Activated naive CD4-positive, alpha-beta T cell treated with anti-CD3 and anti-CD28 coated beads, Interleukin-2, amount 50 U/mL, for 16 hours (primary cell): Measurements from ENCODE around the gene C10orf90.
"Not testable (repeated sequence)": the region's sequence is repeated elsewhere in the genome, so short reads cannot be mapped to it uniquely, and the experiment has no call there.

Source experiments
- DNase-seq: peaks from one replicate; pipeline ENCODE4 v3.0.0-alpha.2; 2020

C10orf90 gene

DNA sequence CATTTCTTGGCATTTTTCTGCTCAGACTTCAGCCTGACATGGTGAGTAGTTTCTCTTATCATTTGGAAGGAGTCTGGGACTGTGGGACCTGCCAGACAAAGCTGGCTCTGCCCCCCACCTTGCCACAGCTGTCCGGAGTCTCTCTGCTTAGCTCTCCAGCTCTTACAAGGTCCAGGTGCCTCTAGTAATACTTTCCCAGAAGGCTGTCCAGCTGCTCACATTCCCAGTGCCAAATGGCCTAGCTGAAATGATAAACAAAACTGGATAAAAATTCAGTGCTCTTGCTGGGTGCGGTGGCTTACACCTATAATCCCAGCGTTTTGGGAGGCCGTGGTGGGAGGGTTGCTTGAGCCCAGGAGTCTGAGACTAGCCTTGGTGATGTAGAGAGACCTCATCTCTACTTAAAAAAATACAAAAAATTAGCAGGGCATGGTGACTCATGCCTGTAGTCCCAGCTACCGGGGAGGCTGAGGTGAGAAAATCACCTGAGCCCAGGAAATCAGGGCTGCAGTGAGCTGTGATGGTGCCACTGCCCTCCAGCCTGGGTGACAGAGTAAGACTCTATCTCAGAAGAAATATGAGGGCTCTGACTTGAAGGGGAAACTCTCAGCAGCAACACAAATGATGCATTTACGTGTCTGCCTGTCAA is 86.8 kb downstream of the C10orf90 start:
- no peak for DNase-seq

DNA sequence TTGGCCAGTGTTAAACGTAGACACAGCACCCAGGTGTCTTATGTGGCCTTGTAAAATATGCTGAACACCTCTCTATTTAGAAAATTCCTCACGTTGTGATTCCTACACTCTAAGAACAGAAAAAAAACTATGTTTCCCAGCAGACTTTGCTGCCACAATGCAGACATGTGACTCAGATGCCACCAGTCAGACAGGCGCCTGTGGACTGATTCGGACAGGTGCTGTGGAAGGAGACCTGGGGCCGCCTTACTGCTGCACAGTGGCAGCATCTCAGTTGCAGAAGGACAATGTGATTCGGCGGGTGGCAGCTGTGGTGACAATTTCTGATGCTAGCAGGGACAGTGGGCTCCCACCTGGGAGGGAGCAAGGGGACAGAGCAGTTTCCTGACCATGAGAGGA is 88.8 kb downstream of the C10orf90 start:
- DNase-seq, result no peak

DNA sequence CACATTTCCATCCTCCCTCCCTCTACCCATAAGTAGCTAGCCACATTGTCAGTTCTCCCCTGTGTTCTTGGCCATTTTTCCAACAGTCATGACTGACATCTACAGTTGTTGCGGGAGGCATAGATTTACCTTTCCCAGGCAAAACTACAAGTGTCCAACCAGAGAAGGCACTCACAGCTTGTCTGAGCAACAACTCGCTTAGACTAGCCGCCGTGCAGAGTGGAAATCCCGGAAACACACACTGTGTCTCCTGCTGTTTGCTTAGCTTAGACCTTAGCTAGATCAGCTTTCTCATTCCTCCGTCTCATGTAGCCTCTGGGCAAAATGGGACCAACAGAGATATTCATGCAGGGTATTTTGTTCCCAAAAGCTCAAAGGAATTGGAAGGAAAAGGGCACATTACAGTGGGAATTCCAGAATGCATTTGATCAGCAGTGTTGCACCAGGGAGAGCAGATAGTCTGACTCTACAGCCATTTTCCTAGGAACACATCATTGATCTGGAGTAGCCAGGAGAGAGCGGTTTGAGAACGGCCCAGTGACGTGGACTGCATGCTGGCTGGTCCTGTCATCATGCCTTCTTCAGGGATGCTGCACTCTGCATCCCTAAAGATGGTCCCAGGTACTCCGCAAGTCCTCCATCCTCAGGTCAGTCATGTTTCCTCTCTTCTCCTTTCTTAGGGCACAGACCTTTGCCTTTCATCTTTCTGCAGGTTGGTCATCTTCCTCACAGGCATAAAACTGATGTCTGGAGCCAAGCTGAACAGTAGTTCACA is 89.4 kb downstream of the C10orf90 start:
- DNase-seq, result no peak

DNA sequence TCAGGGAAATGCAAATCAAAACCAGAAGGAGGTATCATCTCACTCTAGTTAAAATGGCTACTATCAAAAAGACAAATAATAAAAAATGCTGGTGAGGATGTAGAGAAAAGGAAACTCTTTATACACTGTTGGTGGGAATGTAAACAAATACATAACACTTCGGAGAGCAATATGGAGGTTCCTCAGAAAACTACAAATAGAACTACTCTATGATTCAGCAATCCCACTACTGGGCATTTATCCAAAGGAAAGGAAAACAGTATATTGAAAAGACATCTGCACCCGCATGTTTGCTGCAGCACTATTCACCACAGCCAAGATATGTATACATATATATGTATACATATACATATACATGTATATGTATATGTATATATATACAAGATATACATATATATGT is 94.2 kb downstream of the C10orf90 start:
- no peak for DNase-seq

DNA sequence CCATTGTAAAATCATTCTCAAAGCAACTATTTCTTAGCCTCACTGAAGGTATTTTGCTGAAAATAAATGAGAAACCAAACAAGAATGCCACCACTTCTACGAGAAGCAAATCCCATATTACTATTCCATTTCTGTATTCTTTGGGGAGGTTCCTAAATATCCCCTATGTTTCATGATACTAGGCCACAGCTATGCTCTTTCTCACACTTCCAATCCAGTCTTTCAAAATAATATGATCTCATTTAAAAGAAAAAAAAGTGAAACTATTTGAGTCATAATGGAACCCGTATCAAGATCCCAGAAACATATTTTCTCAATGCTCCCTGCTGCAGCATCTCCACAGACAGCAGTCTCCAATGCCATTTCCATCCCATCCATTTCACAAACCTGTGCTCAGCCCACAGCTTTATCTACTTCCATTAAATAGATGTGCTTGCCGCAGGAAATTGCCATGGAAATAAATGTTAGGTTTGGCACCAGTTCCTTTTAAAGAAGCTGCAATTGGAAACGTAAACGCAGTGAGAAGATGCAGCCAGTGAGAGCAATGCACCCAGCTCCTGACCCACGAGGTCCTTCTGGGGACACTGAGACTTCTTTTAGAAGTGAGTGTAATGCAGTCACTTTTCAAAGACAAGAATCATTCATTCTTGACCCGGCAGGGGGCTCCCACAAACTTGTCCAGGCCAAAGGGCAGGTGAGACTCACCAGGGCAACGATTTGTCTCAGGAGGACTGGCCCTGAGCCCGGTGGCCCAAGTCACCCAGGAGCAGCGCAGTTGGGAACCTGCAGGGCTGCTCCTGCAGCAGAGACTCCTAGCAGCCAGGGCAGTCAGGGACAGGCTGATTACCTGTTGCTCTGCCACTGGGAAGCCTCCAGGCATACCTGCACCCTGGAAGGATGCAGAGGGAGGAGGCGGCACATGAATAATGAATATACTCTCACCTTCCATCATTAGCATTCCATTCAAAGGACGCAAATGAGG is 99.6 kb downstream of the C10orf90 start:
- no peak for DNase-seq

DNA sequence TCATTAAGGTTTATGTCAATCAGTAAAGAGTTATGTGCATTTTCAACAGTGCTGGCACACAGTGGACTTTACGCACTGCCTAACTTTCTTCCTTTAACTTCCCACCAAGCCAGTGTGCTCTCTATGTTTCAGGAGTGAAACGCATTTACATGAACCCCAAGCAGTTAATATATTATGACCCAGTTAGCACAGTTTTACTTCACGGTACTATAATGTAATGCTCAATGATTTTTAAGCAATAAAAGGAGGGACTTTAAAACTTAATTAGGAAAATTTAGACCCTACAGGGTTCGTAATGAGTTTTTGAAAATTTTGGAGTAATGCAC is 100.3 kb downstream of the C10orf90 start:
- DNase-seq, result no peak

DNA sequence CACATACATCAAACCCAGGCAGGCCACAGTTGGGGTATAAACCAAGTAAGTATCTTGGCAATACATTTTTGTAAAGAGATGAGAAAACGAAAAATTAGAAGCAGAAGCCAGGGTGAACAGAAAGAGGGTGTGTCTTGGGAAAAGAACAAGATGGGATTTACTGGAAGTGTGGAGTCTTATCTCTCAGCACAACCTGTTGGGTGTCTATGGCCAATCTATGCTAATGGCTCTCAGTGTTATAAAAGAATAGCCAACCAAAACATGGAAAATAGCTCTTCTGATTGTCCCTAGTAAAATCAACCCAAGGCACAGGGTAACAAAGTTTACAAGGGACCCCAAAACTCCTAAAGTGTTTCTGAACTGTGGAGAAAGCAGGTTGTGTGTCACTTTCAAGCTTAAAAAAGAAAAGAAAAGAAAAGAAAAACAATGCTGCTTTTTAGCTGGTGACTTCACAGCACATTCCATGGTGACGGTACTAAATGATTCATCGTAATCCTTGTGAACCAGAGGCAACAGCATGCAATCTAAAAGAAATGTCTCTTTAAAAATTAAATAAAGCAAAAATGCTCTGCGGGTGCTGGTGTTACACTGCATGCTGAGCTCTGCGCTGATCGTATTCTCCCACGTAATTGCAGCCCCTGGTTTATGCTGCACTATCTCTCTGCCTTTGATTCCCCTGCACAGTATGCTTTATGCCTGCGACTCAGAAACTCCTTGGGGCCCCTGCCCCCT is 100.8 kb downstream of the C10orf90 start:
- DNase-seq, result no peak

DNA sequence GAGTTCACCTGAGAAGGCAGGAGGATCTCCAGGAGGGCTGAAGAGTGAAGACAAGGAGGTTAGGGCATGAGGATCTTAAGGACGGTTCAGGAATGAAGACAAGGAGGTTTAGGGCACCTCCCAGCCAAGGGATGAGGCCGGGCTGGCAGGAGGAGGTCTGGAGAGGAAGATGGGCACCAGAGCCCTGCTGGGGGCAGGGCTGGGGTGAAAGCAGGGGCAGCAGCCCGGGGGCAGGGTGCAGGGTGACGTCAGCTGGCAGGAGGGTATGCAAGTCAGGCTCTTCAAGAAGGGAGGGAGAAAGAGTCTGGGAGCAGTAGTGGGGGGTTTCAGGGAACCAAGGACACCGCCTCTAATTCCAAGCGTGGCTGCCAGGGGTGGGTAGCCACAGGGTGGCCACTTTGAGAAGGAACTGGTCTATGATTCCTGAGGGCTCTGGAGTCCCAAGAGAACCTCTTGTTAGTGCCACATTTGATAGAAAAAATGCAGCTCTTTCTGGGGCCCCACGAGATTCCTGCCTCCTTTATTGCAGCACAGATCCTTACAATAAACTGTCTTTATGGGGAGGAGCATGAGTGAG is 101.6 kb downstream of the C10orf90 start:
- no peak for DNase-seq

DNA sequence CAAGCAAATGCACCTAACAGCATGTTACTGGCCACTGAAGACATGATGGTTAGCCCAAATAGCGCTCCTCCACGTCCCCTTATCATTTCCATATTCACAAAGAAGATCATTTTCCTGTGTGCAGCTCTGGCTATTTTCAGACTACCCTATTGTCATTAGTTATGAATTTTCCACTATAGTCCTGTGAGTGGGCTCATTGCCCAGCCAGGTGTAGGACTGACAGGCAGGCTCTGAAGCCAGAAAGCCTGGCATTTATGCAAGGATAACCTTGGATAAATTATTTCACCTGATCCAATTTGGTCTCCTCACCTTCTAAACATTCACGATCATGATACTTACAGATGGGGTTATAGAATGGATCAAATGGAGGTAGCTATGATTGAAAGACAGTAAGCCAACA is 104.6 kb downstream of the C10orf90 start:
- DNase-seq, result no peak

DNA sequence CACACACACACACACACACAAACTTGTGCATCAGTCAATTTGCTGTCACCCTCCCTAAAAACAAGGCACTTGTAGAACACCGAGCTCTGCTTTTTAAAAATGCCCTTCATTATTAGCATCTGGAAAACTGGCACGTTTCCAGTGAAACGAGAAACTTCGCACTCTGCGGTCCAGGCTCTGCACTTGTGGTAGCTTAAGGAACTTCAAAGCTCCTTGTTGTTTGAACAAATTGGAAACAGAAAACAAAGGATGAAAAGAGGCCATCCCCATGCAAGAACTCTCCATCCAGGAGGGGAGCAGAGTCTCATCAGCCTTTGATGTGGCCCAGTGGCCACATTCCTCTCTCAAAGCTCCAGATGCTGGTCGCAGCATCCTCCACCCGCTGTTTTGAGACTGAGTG is 105.1 kb downstream of the C10orf90 start:
- DNase-seq, result no peak

DNA sequence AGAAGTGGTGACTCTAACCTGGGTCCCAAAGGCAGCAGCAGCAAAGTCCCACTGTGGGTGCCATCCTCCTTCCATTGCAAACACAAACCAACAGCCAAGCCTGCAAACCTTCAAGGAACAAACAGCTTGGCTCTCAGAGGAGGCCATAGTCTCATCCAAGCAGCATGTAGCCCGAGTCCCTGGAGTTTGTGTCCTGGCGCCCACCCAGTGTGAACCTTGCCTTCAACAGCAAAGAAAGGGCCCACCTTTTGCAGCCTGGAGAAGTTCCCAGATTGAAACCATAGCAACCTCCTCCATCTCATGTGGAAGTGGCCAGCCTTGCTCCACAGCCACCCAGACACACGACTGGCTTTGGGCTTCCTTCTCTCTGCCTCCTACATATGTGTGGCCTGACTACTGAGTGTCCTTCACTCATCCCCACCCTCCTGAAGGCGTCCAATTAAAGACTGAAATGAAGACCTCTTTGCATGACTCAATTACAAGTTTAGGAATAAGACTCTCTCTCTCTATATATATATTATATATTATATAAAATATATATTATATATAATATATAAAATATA is 106.1 kb downstream of the C10orf90 start:
- DNase-seq, result no peak

DNA sequence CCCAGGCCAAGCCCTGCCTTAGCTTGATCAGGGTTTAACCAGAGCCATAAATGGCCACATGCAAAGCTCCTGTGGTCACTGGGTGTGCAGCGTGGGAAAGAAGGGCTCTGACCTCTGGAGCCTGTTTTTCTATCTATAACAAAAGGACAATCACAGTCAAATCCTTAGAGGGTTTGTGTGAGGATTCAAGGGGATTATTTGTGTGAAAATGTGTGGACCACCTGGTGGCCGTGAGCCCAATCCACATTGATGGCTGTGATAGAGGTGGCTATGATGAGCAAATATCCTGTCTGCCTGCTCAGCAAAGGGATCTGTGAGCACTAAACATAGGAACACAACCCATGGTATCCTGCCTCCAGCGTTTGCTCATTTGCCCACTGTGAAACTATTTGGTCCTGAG is 107.1 kb downstream of the C10orf90 start:
- no peak for DNase-seq

DNA sequence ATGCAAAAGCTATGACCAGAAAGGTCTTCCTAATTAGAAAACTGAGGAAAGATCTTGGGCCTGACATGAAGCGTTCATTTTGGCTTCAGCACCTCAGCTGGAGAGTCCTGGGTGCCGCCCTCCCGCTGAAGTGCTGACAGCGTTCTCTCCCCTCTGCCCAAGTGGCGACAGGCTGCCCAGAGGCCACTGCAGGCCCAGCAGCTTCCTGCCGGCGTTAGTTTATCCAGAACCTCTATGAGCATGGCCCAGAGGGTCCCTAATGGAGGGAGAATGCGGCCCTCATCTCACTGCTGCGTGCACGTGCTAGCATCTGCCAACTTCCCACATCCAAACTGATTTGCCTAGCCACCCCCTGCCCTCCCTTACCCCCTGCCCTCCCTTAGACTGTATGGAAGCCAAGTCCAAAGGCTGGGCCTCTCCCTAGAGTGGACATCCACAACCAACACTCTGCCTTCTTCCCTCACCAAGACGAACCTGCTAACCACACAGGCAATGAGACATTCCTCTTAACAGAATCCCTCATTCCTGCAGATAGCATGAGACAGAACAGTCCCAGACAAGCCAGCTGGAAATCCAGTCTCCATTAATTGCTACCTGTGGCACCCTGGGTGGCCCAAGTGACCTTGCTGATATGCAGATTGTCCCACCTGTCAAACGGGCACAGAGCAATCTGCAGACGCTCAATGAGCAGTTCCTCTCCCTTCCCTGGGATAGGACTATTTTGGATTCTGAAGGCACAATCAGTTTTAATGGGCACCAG is 108.4 kb downstream of the C10orf90 start:
- no peak for DNase-seq

DNA sequence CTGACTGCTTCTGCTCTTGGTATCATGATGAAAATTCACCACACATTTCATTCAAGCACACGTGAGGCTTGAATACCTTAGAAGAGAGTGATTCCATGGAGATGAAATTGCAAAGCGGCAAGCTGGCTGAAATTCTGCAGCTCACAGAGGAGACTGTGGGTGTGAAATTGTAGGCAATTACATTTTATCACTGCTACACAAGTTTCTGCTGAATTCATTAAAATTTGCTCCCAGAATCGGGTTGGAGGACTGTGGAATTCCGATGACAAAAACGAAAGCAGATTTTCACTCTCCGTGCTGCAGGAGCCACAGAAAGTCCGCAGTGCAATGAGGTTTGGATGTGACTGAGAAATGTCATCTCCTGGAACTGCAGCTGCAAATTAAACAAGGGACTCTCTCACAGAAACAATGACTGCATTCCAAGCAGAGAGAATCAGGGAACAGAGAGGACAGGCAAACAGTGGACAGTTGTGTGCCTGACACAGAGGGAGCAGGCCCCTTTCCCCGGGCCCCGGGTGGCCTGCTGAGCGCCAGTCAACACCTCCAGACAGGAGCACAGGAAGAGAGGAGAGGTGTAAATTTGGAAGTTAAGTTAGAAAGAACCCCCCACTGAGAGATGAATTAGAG is 109.1 kb downstream of the C10orf90 start:
- DNase-seq, result no peak

DNA sequence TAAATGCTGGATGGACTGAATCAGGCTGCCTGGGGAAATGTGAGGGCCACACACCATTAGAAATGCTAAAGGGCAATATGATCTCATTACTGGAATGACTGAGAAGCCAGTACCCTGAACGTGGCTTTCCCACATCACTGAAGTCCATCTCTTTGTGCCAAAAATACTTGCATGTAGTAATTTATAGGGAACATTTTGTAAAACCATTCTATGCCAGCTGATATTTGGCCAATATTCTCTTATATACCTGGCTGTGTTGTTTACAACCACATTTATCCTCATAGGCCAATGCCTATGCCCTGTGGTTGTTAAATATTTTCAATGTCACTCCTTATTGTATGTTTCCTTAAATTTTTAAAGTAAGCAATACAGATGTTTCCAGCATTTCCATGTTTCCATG is 111.6 kb downstream of the C10orf90 start:
- DNase-seq, result no peak

DNA sequence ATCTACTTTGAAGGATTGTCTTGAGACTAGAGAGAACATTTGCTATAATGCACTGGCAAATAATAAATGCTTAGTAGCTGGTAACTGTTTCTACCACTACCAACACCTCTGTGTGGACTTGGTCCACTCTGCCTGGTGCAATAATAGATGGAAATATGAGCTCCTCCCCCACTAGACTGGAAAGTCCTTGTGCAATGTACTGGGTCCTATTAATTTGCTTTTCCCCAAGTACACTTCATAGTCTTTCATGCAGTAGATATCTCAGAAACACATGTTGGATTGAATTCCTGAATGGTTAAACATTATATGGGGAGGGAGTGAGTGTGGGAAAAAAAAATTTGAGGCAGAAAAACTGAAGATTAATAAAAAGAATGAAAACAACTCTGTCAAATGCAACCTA is 119.3 kb downstream of the C10orf90 start:
- no peak for DNase-seq

DNA sequence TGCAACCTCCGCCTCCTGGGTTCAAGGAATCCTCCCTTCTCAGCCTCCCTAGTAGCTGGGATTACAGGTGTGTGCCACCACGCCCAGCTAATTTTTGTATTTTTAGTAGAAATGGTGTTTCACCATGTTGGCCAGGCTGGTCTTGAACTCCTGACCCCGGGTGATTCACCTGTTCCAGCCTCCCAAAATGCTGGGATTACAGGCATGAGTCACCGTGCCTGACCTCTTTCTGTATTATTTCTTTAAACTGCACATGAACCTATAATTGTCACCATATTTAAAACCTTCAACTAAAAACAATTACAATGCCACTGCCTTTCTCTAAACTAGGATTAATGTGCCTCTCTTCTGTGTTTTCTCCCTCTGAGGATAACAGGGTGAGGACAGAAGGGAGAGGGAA is 119.9 kb downstream of the C10orf90 start:
- not testable (repeated sequence) for DNase-seq

DNA sequence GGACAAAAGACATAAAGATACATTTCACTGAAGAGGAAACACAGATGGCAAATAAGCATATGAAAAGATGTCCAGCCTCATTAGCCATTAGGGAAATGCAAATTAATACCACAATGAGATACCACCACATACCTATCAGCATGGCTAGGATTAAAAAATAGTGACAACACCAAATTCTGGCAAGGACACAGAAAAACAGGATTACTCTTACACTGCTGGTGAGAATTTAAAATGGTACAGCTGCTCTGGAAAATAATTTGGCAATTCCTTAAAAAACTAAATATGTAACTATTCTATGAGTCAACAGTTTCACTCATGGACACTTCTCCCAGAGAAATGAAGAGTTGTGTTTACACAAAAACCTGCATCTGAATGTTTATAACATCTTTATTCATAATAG is 121.1 kb downstream of the C10orf90 start:
- no peak for DNase-seq

DNA sequence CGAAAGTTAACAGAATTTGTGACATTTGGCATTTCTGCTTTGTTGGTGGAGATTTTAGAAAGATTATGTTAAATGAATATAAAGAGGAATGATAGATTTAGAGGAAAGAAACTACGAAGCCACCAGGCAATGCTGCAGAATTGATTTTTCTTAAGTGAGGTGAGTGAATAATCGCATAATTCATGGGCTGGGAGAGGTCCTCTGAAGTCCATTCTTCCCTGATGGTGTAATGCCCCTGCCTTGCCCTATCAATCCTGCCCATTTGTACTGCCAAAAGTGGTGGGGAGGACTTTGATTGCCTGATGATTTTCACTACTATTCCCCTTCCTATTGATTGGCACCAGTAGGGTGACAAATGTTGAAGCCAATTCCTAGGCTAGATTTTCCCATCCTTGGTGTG is 125.9 kb downstream of the C10orf90 start:
- DNase-seq, result no peak

DNA sequence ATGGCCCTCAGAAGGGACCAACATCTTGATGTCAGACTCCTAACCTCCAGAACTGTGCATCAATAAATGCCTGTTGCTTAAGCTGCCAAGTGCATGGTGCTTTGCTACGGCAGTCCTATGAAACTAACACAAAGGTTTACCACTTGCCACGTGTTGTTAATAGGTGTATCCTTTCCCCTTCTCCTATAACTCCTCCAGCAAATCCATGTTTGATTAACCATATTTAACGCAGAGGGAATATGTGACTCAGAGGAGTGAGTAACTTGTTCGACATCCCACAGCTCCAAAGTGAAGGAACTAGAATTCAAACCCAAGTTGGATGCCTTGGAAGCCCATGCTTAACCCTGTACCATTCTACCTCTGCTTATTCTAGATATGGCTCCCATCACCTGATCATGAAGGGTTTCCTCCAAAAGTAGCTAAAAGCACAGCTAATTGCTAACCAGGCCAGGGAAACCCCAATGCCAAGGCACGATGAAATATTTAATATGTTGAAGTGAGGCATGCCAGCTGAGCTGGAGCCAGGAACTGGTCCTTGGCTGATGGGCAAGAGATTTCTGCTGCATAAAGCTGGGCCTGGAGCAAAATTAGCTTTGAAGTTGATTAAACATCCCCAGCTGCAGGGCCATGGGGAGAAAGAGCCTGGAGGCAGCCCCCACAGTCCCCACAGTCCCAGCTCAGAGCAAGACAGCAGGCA is 131.9 kb downstream of the C10orf90 start:
- no peak for DNase-seq
